Calu3 (cell line): ENCODE data around the gene TTC14. TPM values are rescaled to one million over a fixed set of nuclear protein-coding genes. Genes with fewer than 3 reads are reported as not detected.

ENCODE experiments used
- BruUV-seq: library from RNA; stranded (reverse); fragments of 400-500 nt; replicated peaks from 2 replicates; lab custom pipeline; 2021; lab: Mats Ljungman, UMichigan
- CTCF ChIA-PET: fragments of 300-600 bp; sonication (Branson Sonifier 250); formaldehyde crosslinking; loops from one replicate; lab custom pipeline; 2022; ENCODE audit warnings: antibody characterized with exemption; lab: Charles Lee
- DNase-seq: peaks from one replicate; pipeline ENCODE4 v3.0.0; 2022
- H3K27ac Mint-ChIP-seq: one replicate; pipeline ENCODE4 v1.8.0; 2022; ENCODE audit warnings: mixed read lengths; ENCODE audit not compliant: unreplicated experiment
- H3K27me3 Mint-ChIP-seq: one replicate; pipeline ENCODE4 v1.8.0; 2022; ENCODE audit warnings: mixed read lengths; ENCODE audit not compliant: unreplicated experiment
- H3K36me3 Mint-ChIP-seq: one replicate; pipeline ENCODE4 v1.8.0; 2022; ENCODE audit warnings: mild to moderate bottlenecking, moderate library complexity, mixed read lengths; ENCODE audit not compliant: insufficient read depth, unreplicated experiment
- H3K4me1 Mint-ChIP-seq: one replicate; pipeline ENCODE4 v1.8.0; 2022; ENCODE audit warnings: mild to moderate bottlenecking, low read depth, mixed read lengths; ENCODE audit not compliant: unreplicated experiment
- H3K4me3 Mint-ChIP-seq: one replicate; pipeline ENCODE4 v1.8.0; 2022; ENCODE audit warnings: mild to moderate bottlenecking, low read depth, moderate library complexity, mixed read lengths; ENCODE audit not compliant: unreplicated experiment
- H3K9me3 Mint-ChIP-seq: one replicate; pipeline ENCODE4 v1.8.0; 2022; ENCODE audit warnings: low read depth, mixed read lengths; ENCODE audit not compliant: unreplicated experiment
- CTCF ChIP-seq: fragments of 200-600 bp; IDR thresholded peaks from one replicate; pipeline ENCODE4 v1.8.0; 2022; ENCODE audit warnings: antibody characterized with exemption; ENCODE audit not compliant: unreplicated experiment
- intact Hi-C: fragments of 100-400 bp; cut with micrococcal nuclease; formaldehyde crosslinking; loops from one replicate; pipeline ENCODE4 v1.10.0; 2022; ENCODE audit not compliant: unreplicated experiment
- total RNA-seq: library from RNA; stranded (reverse); gene quantifications from 2 replicates; pipeline ENCODE4 v1.2.3, GENCODE V29; 2022

TTC14 gene
- total RNA-seq, 1 experiment from 2014 or later = 48.4 TPM

GRCh38 chr3:180657094-180657493 is 55.1 kb downstream of the TTC14 start:
- Mint-ChIP-seq H3K27ac (no peak overlapping the region), H3K4me1 (peaks cover 7% of the 10 kb centered on the region), H3K4me3 (no peak overlapping the region), H3K36me3 (no peaks in the 10 kb centered on the region), H3K9me3 (no peaks in the 10 kb centered on the region), H3K27me3 (no peaks in the 10 kb centered on the region)
- no TSS peak for BruUV-seq
- CTCF ChIA-PET = no interaction called here
- DNase-seq = no peak
- intact Hi-C loops = no loop called here
- TF ChIP-seq CTCF = no peak

Other genes with a start within 250 kb of the TTC14 start
- gene CCDC39, start 77.3 kb downstream of the TTC14 start, total RNA-seq = not detected in 2 replicates